G401 (cell line): ENCODE results near the gene PGF. TPM values are rescaled to one million over a fixed set of nuclear protein-coding genes. Genes with fewer than 3 reads are reported as not detected.

Source experiments
- DNase-seq: peaks from one replicate; pipeline ENCODE4 v3.0.0-alpha.2; 2015; ENCODE audit warnings: low spot score
- in situ Hi-C: cut with HindIII; loops from 2 replicates; pipeline ENCODE4 v1.10.0; 2016; ENCODE audit warnings: low sequenced_read_pairs, mixed read lengths
- total RNA-seq: library from RNA; depleted of rRNA; stranded (reverse); fragments of >200 nt; shearing (Covaris generic); gene quantifications from 2 replicates; pipeline ENCODE4 v1.2.3, GENCODE V29; 2014

The PGF gene
- total RNA-seq, 1 experiment from 2014 or later, result 3.9 TPM

DNA sequence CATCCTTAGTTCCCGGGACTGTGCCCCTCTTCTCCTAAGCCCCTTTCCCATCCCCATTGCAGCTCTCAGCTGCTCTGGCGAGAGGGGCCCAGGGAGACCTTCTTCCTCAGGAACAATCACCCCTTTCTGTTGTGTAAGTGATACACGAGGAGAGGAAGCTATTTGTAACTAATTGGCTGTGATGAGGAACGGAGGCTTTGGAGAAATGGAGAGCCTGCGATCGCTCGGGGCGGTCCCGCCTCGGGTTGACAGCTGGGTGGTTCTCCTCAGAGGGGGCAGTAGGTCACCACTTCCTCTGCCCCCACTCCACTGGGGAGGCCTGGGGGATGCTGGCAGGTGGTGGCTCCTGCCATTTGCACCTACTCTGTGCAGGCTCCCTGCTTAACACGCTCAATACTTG is 6.6 kb upstream of the PGF start:
- no peak for DNase-seq
- in situ Hi-C loops, result no loop called here

- in situ Hi-C loops, result no loop called here
Measured at GRCh38 chr14:74961238-74961911, 6.0 kb upstream of the PGF start.

GRCh38 chr14:74960736-74961135 is 5.3 kb upstream of the PGF start:
- DNase-seq, result no peak
- in situ Hi-C loops, result no loop called here

More at GRCh38 chr14:74961238-74961911, 6.0 kb upstream of the PGF start:
- no peak for DNase-seq

- DNase-seq, result no peak
- in situ Hi-C loops, result no loop called here
Measured at GRCh38 chr14:74959596-74960180, 4.3 kb upstream of the PGF start.

GRCh38 chr14:74956280-74957072 is 1.1 kb upstream of the PGF start:
- DNase-seq, result no peak
- in situ Hi-C loops, result no loop called here

DNA sequence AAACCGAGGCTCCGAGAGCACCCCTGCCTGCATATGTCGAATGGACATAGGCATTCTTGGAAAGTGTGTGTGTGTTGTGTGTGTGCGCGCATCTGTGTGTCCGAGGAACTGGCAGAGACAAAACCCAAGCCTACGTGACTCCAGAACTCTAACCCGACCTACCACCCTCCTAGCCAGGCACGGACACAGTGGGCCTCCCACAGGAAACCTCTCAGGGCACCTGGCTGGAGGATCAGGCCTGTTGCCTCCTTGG is 556 bp upstream of the PGF start:
- in situ Hi-C loops, result no loop called here
- no peak for DNase-seq

DNA sequence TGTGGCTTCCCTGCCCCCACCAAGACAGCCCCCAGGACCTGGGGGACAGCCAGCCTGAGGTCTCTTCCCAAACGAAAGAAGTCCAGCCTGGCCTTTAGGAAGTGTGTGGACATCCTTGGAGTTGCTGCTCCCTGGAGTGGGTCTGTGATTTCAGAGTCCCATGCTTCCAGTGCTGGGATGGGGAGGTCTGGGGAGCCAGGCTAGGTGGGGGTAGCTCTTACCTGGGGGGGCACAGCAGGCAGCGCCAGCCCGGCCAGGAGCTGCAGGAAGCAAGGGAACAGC is 509 bp downstream of the PGF start:
- in situ Hi-C loops, result no loop called here
- DNase-seq, result no peak

DNA sequence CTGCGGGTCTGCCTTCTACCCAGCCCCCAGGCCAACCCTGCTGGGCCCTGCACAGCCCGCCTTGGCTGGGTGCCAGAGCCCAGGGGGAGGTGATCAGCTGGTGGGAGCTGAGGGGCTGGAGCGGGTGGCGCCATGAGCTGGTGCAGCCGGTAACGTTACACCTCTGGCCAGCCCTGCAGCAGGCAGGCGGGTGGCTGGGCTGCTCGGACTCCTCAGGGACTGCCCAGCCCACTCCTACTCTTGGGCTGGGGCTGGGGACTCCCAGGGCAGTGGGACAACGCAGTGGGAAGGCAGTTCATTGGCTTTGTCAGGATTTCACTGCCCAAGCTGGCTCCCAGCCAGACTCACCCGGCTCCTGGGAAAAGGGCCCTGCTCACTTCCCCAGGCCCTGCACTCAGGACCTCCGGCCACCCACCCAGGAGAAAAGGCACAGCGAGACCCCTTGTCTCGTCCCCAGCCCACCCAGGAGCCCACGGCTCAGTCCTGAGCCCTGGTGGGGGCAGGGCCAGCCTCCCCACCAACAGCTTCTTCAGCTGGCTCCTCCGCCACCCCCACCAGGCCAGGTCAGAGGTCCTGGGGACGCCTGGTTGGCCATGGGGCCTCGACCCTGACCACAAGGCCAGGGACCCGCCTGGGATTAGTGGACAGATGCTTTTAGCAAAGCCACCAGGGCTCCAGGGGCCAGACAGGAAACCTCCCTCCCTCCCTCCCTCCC is 1.0 kb downstream of the PGF start:
- no peak for DNase-seq
- in situ Hi-C loops, result no loop called here

DNA sequence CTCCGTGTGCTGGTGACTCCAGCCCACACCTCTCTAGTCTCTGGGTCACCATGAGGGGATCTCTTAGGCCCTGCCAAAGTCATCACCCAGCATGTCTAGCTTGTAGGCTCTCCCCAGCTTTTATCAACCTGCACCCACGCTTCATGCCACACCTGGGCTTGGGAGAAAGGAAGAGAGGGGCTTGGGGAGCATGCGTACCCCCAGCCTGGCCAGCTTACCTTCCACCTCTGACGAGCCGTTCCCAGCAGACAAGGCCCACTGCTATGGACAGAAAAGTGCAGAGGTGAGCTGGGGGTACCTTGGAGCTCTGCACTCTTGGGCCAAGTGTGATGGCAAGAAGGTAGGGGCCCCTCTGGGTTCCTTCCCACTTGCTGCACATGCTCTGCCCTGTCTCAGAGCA is 1.7 kb downstream of the PGF start:
- DNase-seq, result no peak
- in situ Hi-C loops, result no loop called here

DNA sequence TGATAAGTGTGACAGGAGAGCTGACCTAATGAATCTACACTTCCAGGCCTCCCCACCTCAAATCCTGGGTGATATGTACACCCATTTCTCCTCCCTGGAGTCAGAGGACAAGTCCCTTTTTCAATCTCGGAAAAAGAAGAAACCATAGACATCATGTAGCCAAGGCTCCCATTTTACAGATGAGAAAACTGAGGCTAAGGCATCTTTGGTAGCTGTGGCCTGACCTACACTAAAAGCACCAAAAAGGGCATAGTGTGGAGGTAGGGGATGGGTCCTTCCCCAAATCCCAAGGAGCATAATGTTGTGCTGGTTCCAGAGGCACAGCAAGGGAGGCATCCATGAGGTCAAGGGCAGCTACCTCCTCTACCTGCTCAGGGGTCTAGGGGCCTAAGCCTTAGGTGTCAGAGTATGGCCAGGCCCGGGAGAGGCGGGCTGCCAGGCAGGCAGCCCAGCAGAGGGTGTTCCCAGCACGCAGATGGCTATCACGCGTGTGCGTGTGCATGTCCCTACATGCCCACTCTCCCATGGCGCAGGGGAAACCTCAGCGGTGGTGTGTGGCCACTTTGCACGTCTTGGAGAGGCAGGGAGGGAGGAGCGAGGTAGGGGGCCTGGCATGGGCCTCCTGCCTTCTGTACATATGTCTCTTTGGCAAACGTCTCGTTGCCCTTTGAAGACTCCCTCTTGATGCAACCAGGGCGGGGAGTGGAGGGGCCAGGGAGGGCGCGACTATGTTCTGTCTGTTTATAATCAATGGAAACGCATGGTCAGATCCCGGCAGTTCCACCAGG is 2.5 kb downstream of the PGF start:
- DNase-seq, result no peak
- in situ Hi-C loops, result no loop called here

GRCh38 chr14:74952180-74952665 is 3.2 kb downstream of the PGF start:
- in situ Hi-C loops, result no loop called here
- DNase-seq, result no peak

DNA sequence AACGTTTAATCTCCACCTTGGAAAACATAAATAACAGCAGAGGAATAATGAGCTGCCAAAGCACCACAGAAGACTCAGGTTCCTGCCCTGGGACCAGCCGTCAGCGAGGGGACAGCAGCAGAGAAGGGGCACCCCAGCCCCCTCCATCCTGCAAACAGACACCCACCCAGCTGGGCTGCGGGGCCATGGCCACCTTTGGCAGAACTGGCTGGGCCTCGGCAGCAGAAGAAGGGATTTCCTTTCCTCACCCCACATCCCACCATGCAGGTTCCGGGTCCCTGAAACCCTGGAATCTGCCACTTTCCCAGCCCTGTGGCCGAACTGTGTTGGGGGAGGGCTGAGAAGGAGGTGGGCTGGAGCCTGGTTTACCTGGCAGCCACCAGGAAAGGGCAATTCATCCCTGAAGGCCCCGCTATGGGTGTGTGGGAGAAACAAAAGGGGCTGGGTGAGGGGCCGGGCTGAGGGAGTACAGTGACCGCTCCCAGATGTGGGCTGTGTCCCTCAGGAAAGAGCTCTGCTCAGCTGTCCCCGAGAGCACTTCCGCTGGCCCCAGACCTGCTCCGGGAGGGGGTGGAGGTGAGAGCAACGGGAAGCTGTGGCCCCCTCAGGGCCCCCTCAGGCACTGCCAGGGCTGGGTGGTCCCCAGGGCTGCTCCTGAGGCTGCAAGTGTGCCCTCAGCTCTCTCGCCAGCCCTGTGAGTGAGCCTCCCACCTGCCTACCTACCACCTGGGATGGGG is 3.8 kb downstream of the PGF start:
- in situ Hi-C loops, result no loop called here
- DNase-seq, result no peak

DNA sequence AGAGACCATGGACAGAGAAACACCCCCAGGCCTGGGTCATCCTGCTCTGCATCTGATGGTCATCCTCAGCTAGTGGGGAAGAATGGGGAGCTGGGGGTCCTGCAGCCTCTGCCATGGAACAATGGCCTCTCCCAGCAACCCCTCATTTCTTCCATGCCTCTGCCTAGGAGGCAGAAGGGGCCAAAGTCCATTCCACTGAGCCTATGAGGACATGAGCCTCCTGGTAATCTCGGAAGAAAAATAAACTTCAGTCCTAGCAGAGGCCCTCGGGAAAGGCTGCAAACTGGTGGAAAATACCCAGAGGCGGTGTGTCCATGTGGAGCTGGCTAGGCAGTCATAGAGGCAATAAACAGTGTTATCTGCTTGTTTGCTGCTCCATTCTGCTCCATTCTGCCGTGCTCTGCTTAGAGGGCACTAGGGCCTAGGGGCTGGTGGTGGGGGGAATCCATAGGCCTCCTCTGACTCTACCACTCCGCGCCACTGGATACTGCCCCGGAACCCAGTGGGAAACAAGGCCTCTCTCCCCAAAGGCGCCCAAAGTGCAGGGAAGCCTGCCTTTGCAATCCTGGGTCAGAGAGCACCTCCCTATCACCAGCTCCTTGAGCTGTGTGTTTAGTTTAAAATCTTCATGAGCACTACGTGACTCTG is 4.5 kb downstream of the PGF start:
- in situ Hi-C loops, result no loop called here
- DNase-seq, result no peak

DNA sequence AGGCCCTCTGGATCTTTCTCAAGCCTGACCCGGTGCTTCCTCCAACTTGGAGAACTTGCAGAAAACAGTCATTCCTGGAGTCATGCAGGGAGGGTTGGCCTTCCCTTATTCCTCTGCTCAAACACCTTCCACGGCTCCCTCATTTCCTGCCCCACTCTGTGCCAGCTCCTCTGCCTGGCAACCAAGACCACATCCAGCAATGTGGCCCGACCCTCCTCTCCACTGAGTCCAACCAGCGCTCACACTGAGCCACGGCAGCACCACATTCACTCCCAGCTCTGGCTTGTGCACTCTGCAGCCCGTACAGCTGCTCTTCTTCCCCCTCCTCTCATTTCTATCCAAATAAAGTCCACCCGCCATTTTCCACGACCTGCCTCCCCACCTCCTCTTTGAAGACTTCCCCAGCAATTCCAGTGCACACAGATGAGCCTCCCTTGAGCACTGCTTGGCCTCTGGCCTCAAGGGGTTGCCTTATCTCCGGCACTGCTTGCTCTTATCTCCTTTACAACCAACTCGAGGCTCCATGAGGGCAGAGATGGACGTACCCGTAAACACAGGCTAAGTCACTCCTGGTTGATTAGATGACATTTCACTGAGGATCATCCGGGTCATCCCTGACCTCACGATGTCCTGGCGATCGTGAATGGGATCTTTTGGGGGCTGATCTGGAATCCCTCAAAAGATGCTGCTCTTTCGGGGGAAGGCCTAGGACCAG is 5.4 kb downstream of the PGF start:
- in situ Hi-C loops, result no loop called here
- no peak for DNase-seq

- in situ Hi-C loops, result no loop called here
- DNase-seq, result no peak
Measured at GRCh38 chr14:74949191-74949601, 6.2 kb downstream of the PGF start.

- no peak for DNase-seq
- in situ Hi-C loops, result no loop called here
Measured at GRCh38 chr14:74948228-74949175, 6.9 kb downstream of the PGF start.
